ENCODE measurements around the gene ACKR2. TPM values are rescaled to one million over a fixed set of nuclear protein-coding genes. Genes with fewer than 3 reads are reported as not detected.

The ACKR2 gene
- total and polyA plus RNA-seq, 2 experiments from 2014 or later = 0.35 TPM; not detected in 1

- no peak overlapping the region for H2AFZ ChIP-seq
- no peaks in the 10 kb centered on the region for H3K79me2 ChIP-seq (replicated peaks; ENCODE audit: insufficient read depth)
- DNase-seq (ENCODE audit: low spot score) (no peak), ATAC-seq (no peak)
- peaks cover 18% of the 10 kb centered on the region for H3K4me1 ChIP-seq (ENCODE audit: insufficient read depth)
- H3K36me3 ChIP-seq (ENCODE audit: insufficient read depth) = no peaks in the 10 kb centered on the region
- Mint-ChIP-seq H3K27me3 (ENCODE audit: insufficient read depth, low read depth, poor library complexity) (no peaks in the 10 kb centered on the region), H3K4me3 (no peak overlapping the region), H3K9me3 (no peaks in the 10 kb centered on the region), H3K27ac (no peak overlapping the region), H3K36me3 (ENCODE audit: low read depth) (no peaks in the 10 kb centered on the region; the same call in 2 of the 3 replicates), H3K4me1 (peaks cover 40% of the 10 kb centered on the region)
- 0 out of 2 replicates have a peak, but pooled peaks cover 3% of the 10 kb centered on the region for H3F3A ChIP-seq (replicated peaks; ENCODE audit: low read depth)
- H4K20me1 ChIP-seq (replicated peaks; ENCODE audit: insufficient read depth) = no peaks in the 10 kb centered on the region
- no peak overlapping the region for H3K4me2 ChIP-seq
- TF ChIP-seq STAT1 (IDR thresholded peaks at IDR 0.05; ENCODE audit: unreplicated experiment) (no peak), CREB1 (CRISPR knock-in tag; IDR thresholded peaks at IDR 0.05; ENCODE audit: low read depth) (no peak), EZH2phosphoT487 (IDR thresholded peaks at IDR 0.05; ENCODE audit: unreplicated experiment) (no peak)
- TF ChIP-seq, protein P1, sequence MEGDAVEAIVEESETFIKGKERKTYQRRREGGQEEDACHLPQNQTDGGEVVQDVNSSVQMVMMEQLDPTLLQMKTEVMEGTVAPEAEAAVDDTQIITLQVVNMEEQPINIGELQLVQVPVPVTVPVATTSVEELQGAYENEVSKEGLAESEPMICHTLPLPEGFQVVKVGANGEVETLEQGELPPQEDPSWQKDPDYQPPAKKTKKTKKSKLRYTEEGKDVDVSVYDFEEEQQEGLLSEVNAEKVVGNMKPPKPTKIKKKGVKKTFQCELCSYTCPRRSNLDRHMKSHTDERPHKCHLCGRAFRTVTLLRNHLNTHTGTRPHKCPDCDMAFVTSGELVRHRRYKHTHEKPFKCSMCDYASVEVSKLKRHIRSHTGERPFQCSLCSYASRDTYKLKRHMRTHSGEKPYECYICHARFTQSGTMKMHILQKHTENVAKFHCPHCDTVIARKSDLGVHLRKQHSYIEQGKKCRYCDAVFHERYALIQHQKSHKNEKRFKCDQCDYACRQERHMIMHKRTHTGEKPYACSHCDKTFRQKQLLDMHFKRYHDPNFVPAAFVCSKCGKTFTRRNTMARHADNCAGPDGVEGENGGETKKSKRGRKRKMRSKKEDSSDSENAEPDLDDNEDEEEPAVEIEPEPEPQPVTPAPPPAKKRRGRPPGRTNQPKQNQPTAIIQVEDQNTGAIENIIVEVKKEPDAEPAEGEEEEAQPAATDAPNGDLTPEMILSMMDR (conservative IDR thresholded peaks at IDR 0.05; ENCODE audit: low read depth in 2 of 2) = no peak
- TF ChIP-seq, protein P2, sequence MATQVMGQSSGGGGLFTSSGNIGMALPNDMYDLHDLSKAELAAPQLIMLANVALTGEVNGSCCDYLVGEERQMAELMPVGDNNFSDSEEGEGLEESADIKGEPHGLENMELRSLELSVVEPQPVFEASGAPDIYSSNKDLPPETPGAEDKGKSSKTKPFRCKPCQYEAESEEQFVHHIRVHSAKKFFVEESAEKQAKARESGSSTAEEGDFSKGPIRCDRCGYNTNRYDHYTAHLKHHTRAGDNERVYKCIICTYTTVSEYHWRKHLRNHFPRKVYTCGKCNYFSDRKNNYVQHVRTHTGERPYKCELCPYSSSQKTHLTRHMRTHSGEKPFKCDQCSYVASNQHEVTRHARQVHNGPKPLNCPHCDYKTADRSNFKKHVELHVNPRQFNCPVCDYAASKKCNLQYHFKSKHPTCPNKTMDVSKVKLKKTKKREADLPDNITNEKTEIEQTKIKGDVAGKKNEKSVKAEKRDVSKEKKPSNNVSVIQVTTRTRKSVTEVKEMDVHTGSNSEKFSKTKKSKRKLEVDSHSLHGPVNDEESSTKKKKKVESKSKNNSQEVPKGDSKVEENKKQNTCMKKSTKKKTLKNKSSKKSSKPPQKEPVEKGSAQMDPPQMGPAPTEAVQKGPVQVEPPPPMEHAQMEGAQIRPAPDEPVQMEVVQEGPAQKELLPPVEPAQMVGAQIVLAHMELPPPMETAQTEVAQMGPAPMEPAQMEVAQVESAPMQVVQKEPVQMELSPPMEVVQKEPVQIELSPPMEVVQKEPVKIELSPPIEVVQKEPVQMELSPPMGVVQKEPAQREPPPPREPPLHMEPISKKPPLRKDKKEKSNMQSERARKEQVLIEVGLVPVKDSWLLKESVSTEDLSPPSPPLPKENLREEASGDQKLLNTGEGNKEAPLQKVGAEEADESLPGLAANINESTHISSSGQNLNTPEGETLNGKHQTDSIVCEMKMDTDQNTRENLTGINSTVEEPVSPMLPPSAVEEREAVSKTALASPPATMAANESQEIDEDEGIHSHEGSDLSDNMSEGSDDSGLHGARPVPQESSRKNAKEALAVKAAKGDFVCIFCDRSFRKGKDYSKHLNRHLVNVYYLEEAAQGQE (IDR thresholded peaks at IDR 0.05; ENCODE audit: unreplicated experiment) = no peak
- no peak overlapping the region for H3K4me3 ChIP-seq
- H3K27me3 ChIP-seq (ENCODE audit: insufficient read depth) = no peaks in the 10 kb centered on the region
- no peak overlapping the region for H3K27ac ChIP-seq (ENCODE audit: low read depth)
- no peaks in the 10 kb centered on the region; the same call in none of the 2 replicates for H3K9me2 ChIP-seq (ENCODE audit: insufficient read depth)
These were observed 77.1 kb downstream of the ACKR2 start for GRCh38 chr3:42886294-42886822.

DNA sequence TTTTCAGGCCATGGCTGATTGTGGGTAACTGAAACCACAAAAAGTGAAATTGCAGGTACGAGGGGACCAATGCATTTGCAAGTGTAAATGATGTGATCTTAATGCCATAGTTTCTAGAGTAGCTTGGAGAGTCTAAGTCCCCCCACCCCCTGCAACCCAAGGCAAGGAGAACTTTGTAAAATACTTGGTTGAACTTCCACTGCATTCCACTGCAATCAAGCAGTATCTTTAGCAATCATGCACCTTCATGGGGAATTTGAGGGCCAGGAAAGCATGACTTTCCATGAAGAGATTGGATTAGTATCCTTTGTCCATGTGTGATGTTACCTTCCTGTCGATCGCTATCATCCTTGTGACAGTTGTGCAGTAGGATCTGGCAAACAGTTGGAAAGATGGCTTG lies 77.8 kb downstream of the ACKR2 start:
- Mint-ChIP-seq H3K4me3 (no peak overlapping the region), H3K27ac (no peak overlapping the region), H3K4me1 (peaks cover 42% of the 10 kb centered on the region), H3K36me3 (ENCODE audit: low read depth) (no peaks in the 10 kb centered on the region; the same call in 2 of the 3 replicates), H3K9me3 (no peaks in the 10 kb centered on the region), H3K27me3 (ENCODE audit: insufficient read depth, low read depth, poor library complexity) (peaks cover under 1% of the 10 kb centered on the region)
- ATAC-seq (no peak), DNase-seq (ENCODE audit: low spot score) (no peak)
- Histone ChIP-seq H3F3A (replicated peaks; ENCODE audit: low read depth) (0 out of 2 replicates have a peak, but pooled peaks cover 3% of the 10 kb centered on the region), H3K4me3 (no peak overlapping the region), H3K36me3 (ENCODE audit: insufficient read depth) (no peaks in the 10 kb centered on the region), H3K4me2 (no peak overlapping the region), H4K20me1 (replicated peaks; ENCODE audit: insufficient read depth) (no peaks in the 10 kb centered on the region), H3K9me2 (ENCODE audit: insufficient read depth) (no peaks in the 10 kb centered on the region; the same call in none of the 2 replicates), H3K27ac (ENCODE audit: low read depth) (no peak overlapping the region), H3K4me1 (ENCODE audit: insufficient read depth) (peaks cover 21% of the 10 kb centered on the region), H3K79me2 (replicated peaks; ENCODE audit: insufficient read depth) (no peaks in the 10 kb centered on the region), H2AFZ (no peak overlapping the region), H3K27me3 (ENCODE audit: insufficient read depth) (no peaks in the 10 kb centered on the region)
- TF ChIP-seq ZNF114 (CRISPR knock-in tag; IDR thresholded peaks at IDR 0.05) = no peak
- no peak for TF ChIP-seq NANOG (IDR thresholded peaks at IDR 0.05; ENCODE audit: borderline replicate concordance)
- no peak for TF ChIP-seq JUNB (IDR thresholded peaks at IDR 0.05; ENCODE audit: unreplicated experiment)
- no peak for TF ChIP-seq EZH2phosphoT487 (IDR thresholded peaks at IDR 0.05; ENCODE audit: unreplicated experiment)
- no peak for TF ChIP-seq ZNF331 (CRISPR knock-in tag; IDR thresholded peaks at IDR 0.05; ENCODE audit: low read depth)
- no peak for TF ChIP-seq ZNF462 (CRISPR knock-in tag; IDR thresholded peaks at IDR 0.05)

Measured in GM23338 (cell line).